Neutrophil (primary cell): Measurements from ENCODE around the gene DNAH17.

Experiments used
- H3K27ac ChIP-seq: fragments of 200-600 bp; sonication (generic); 2 replicates; pipeline ENCODE4 v1.5.1; 2016; ENCODE audit warnings: mild to moderate bottlenecking, moderate library complexity
- H3K27me3 ChIP-seq: fragments of 200-600 bp; sonication (generic); 2 replicates; pipeline ENCODE4 v1.6.0; 2016; ENCODE audit warnings: mild to moderate bottlenecking
- H3K36me3 ChIP-seq: fragments of 200-600 bp; sonication (generic); 2 replicates; pipeline ENCODE4 v1.5.1; 2017
- H3K4me1 ChIP-seq, 2 experiments: fragments of 200-600 bp in 1 of 2; sonication (generic) in 1 of 2; 1 replicate in 1 of 2; 2 replicates in 1 of 2; pipeline versions ENCODE4 v1.5.1 to v1.6.1; 2013 to 2016; ENCODE audit warnings: low read depth in 1 of 2, low read length in 1 of 2, mild to moderate bottlenecking in 1 of 2, moderate library complexity in 1 of 2; ENCODE audit not compliant: control insufficient read depth in 1 of 2, insufficient read depth in 1 of 2
- H3K4me3 ChIP-seq, 2 experiments: fragments of 200-600 bp in 1 of 2; sonication (generic) in 1 of 2; 1 replicate in 1 of 2; 2 replicates in 1 of 2; pipeline ENCODE4 v1.5.1; 2013 to 2016; ENCODE audit warnings: low read depth in 1 of 2, low read length in 1 of 2, mild to moderate bottlenecking in 1 of 2, moderate library complexity in 1 of 2
- H3K9me3 ChIP-seq: fragments of 200-600 bp; sonication (generic); 2 replicates; pipeline ENCODE4 v1.5.1; 2016
- TF ChIP-seq, protein P1 (sequence below): fragments of 200-600 bp; sonication (generic); IDR thresholded peaks from 2 replicates; pipeline ENCODE4 v1.5.1; 2016; ENCODE audit warnings: antibody characterized with exemption

The DNAH17 gene

DNA sequence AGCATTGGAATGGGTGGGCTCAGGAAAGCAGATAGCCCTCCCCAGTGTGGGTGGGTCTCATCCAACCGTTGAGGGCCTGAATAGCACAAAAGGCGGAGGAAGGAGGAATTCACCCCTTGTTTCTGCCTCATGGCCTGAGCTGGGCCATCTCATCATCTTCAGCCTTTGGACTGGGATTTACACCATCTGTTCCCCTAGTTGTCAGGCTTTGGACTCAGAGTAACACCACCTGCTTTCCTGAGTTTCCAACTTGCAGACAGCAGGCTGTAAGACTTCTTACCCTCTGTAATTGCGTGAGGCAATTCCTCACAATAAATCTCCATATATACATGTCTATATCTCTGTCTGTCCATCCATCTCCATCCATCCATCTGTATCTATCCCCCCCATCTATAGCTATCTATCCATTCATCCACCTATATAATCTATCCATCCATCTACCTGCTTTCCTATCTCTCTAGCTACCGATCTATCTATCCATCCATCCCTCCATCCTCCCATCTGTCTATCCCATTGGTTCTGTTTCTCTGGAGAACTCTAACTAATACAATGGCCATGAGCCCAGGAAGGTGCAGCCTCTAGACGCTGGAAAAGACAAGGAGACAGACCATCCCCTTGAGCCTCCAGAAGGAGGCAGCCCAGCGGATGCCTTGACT, 21.3 kb downstream of the DNAH17 start:
- Histone ChIP-seq H3K4me1 (no peaks in the 10 kb centered on the region), H3K4me3 (no peak overlapping the region), H3K27me3 (no peaks in the 10 kb centered on the region), H3K36me3 (no peaks in the 10 kb centered on the region), H3K9me3 (no peaks in the 10 kb centered on the region), H3K27ac (no peak overlapping the region)
- TF ChIP-seq, protein P1, sequence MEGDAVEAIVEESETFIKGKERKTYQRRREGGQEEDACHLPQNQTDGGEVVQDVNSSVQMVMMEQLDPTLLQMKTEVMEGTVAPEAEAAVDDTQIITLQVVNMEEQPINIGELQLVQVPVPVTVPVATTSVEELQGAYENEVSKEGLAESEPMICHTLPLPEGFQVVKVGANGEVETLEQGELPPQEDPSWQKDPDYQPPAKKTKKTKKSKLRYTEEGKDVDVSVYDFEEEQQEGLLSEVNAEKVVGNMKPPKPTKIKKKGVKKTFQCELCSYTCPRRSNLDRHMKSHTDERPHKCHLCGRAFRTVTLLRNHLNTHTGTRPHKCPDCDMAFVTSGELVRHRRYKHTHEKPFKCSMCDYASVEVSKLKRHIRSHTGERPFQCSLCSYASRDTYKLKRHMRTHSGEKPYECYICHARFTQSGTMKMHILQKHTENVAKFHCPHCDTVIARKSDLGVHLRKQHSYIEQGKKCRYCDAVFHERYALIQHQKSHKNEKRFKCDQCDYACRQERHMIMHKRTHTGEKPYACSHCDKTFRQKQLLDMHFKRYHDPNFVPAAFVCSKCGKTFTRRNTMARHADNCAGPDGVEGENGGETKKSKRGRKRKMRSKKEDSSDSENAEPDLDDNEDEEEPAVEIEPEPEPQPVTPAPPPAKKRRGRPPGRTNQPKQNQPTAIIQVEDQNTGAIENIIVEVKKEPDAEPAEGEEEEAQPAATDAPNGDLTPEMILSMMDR = no peak

DNA sequence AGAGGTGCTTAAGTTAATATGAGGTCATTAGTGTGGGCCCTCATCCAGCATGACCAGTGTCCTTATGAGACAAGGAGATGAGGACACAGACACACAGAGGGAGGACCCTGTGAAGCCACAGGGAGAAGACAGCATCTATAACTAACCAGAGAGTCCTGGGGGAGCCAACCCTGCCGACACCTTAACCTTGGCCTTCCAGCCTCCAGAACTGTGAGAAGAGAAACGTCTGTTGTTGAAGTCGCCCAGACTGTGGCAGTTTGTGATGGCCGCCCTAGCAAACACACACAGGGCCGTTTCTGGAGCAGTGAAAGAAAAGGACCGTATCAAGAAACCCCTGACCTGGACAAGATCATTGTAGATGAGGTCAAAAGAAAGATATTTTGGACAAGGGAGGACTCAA, 26.7 kb downstream of the DNAH17 start:
- Histone ChIP-seq H3K27ac (no peak overlapping the region), H3K36me3 (no peaks in the 10 kb centered on the region), H3K4me1 (no peaks in the 10 kb centered on the region), H3K27me3 (no peaks in the 10 kb centered on the region), H3K9me3 (no peaks in the 10 kb centered on the region), H3K4me3 (no peak overlapping the region)
- TF ChIP-seq, protein P1 = no peak

DNA sequence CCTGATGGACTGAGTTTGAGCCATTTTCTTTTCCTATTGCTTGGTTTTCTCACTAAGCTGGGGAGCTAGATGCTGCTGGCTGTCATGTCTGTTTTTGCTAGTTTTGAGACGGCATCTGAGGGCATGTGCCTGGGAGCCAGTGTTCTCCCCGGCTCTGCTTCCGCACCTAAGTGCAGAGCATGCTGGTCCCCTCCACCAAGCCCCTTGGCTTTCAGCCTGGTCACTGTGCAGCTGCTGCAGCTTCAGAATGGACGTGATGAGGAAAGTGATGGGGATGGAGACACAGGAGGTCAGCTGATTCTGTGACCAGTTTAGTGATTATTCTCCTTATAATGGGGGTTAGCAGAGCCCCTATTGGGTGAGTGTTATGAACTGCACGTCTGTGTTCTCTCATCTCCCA, 28.5 kb downstream of the DNAH17 start:
- Histone ChIP-seq H3K4me3 (no peak overlapping the region), H3K36me3 (no peaks in the 10 kb centered on the region)
- TF ChIP-seq, protein P1 = no peak

DNA sequence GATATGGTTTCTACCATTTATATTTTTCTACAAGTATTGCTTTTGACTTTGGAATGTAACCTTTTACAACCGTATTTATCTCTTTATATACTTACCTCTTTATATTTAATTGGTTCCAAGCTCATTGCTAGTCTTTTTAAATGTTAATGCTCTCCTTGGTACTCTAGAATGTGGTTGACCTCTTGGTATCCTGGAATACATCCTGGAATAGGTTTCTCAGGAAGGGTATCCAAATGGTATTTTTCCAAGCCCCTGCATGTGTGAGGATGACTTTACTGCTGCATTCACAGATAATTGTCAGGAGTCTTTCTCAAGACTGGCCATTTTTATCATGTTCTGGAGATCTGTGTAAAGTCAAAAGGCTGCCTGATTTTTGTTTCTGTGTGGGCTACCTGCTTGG, 30.2 kb downstream of the DNAH17 start:
- no peaks in the 10 kb centered on the region for H3K9me3 ChIP-seq
- H3K27ac ChIP-seq = no peak overlapping the region
- H3K27me3 ChIP-seq = no peaks in the 10 kb centered on the region
- H3K4me1 ChIP-seq = no peaks in the 10 kb centered on the region
- no peaks in the 10 kb centered on the region for H3K36me3 ChIP-seq
- TF ChIP-seq, protein P1 = no peak
- no peak overlapping the region for H3K4me3 ChIP-seq

More for the DNA sequence above, 28.5 kb downstream of the DNAH17 start:
- no peak overlapping the region for H3K27ac ChIP-seq
- no peaks in the 10 kb centered on the region for H3K9me3 ChIP-seq
- H3K27me3 ChIP-seq = no peaks in the 10 kb centered on the region
- no peaks in the 10 kb centered on the region for H3K4me1 ChIP-seq

DNA sequence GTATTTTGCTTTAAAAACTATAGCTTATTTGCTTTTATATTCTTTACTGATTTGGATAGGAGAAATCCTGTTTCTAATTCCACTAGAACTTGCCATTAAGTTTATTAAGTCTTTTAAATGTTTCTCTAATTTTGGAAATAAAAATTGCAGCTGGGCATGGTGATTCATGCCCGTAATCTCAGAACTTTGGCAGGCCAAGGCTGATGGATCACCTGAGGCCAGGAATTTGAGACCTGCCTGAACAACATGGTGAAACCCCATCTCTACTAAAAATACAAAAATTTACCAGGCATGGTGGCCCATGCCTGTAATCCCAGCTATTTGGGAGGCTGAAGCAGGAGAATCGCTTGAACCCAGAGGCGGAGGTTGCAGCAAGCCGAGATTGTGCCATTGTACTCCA, 30.7 kb downstream of the DNAH17 start:
- no peaks in the 10 kb centered on the region for H3K9me3 ChIP-seq
- no peak overlapping the region for H3K4me3 ChIP-seq
- H3K4me1 ChIP-seq = no peaks in the 10 kb centered on the region
- H3K36me3 ChIP-seq = no peaks in the 10 kb centered on the region
- no peak overlapping the region for H3K27ac ChIP-seq
- H3K27me3 ChIP-seq = no peaks in the 10 kb centered on the region
- TF ChIP-seq, protein P1 = no peak
